GM23248 (cell line): ENCODE measurements around the gene DIP2C. TPM values are rescaled to one million over a fixed set of nuclear protein-coding genes. Genes with fewer than 3 reads are reported as not detected.

Source experiments
- DNase-seq: peaks from one replicate; pipeline ENCODE4 v3.0.0-alpha.2; 2015
- H2AFZ ChIP-seq: fragments of 200-600 bp; sonication (generic); 2 replicates; pipeline ENCODE4 v1.6.1; 2016; ENCODE audit warnings: antibody characterized with exemption
- H3F3A ChIP-seq: fragments of 200-600 bp; sonication (generic); 2 replicates; pipeline ENCODE4 v1.6.1; 2016; ENCODE audit warnings: mild to moderate bottlenecking, antibody characterized with exemption, mixed run types; ENCODE audit not compliant: insufficient read depth
- H3K27ac ChIP-seq: fragments of 200-600 bp; sonication (generic); 2 replicates; pipeline ENCODE4 v1.5.1; 2016; ENCODE audit warnings: mild to moderate bottlenecking
- H3K27me3 ChIP-seq: fragments of 200-600 bp; sonication (generic); replicated peaks from 2 replicates; pipeline ENCODE4 v1.6.1; 2016; ENCODE audit warnings: mild to moderate bottlenecking; ENCODE audit not compliant: insufficient read depth
- H3K36me3 ChIP-seq: fragments of 200-600 bp; sonication (generic); 2 replicates; pipeline ENCODE4 v1.6.1; 2016; ENCODE audit warnings: low read depth, mild to moderate bottlenecking
- H3K4me1 ChIP-seq: fragments of 200-600 bp; sonication (generic); 2 replicates; pipeline ENCODE4 v1.6.1; 2016; ENCODE audit warnings: mild to moderate bottlenecking; ENCODE audit not compliant: insufficient read depth
- H3K4me2 ChIP-seq: fragments of 200-600 bp; sonication (generic); one replicate; pipeline ENCODE4 v1.6.1; 2016; ENCODE audit warnings: mild to moderate bottlenecking; ENCODE audit not compliant: unreplicated experiment
- H3K4me3 ChIP-seq: fragments of 200-600 bp; sonication (generic); 2 replicates; pipeline ENCODE4 v1.5.1; 2016; ENCODE audit warnings: mild to moderate bottlenecking
- H3K79me2 ChIP-seq: fragments of 200-600 bp; sonication (generic); 2 replicates; pipeline ENCODE4 v1.6.1; 2016; ENCODE audit warnings: mild to moderate bottlenecking; ENCODE audit not compliant: insufficient read depth
- H3K9ac ChIP-seq: fragments of 200-600 bp; sonication (generic); 2 replicates; pipeline ENCODE4 v1.6.1; 2016; ENCODE audit warnings: mild to moderate bottlenecking
- H3K9me2 ChIP-seq: fragments of 200-600 bp; sonication (generic); 2 replicates; pipeline ENCODE4 v1.6.1; 2016; ENCODE audit warnings: mixed run types, mild to moderate bottlenecking, moderate library complexity; ENCODE audit not compliant: insufficient read depth
- H3K9me3 ChIP-seq: fragments of 200-600 bp; sonication (generic); one replicate; pipeline ENCODE4 v1.6.1; 2017; ENCODE audit warnings: low read depth
- H4K20me1 ChIP-seq: fragments of 200-600 bp; sonication (generic); 2 replicates; pipeline ENCODE4 v1.6.0; 2016; ENCODE audit not compliant: insufficient read depth
- EZH2 ChIP-seq: fragments of 200-600 bp; sonication (generic); IDR thresholded peaks from 2 replicates; pipeline ENCODE4 v1.6.1; 2018; ENCODE audit warnings: antibody characterized with exemption, mild to moderate bottlenecking; ENCODE audit not compliant: insufficient read depth, poor library complexity, severe bottlenecking
- EZH2phosphoT487 ChIP-seq: fragments of 200-600 bp; sonication (generic); IDR thresholded peaks from 2 replicates; pipeline ENCODE4 v1.6.1; 2018; ENCODE audit warnings: antibody characterized with exemption, moderate library complexity, mild to moderate bottlenecking, low read depth; ENCODE audit not compliant: insufficient read depth
- WGBS, 2 experiments: methylation state at CpG; one replicate each; pipeline ENCODE4 v1.1.6; 2015 to 2017; ENCODE audit warnings: low lambda C conversion rate in 2 of 2, low coverage in 1 of 2; ENCODE audit errors: missing lambda C conversion rate in 2 of 2; 5-methylcytosine and 5-hydroxymethylcytosine counted together
- in situ Hi-C: fragments of 300-500 bp; cut with MboI; formaldehyde crosslinking; loops from 2 replicates; pipeline ENCODE4 v1.15.0; 2020
- polyA plus RNA-seq: library from polyadenylated mRNA; unstranded; fragments of >200 nt; fragmentation: Nextera tagmentation; extraction: Ambion mirVana; gene quantifications from 2 replicates; pipeline ENCODE4 v1.2.1, GENCODE V29; 2016
- total RNA-seq: library from RNA; depleted of rRNA; stranded (reverse); fragments of >200 nt; shearing (Covaris generic); gene quantifications from 2 replicates; pipeline ENCODE4 v1.2.3, GENCODE V29; 2014

DIP2C gene
- total and polyA plus RNA-seq, 2 experiments from 2014 or later = 12.0 to 13.1 TPM

GRCh38 chr10:690372-691161, 1.1 kb upstream of the DIP2C start:
- Histone ChIP-seq H4K20me1 (peaks cover 3% of the 10 kb centered on the region; the same call in 1 of the 2 replicates), H3K9ac (peak overlapping the region; percentile 86), H3K27me3 (no peaks in the 10 kb centered on the region), H3K4me2 (peak overlapping the region; percentile 70), H3K79me2 (peaks cover 35% of the 10 kb centered on the region), H3K27ac (peak overlapping the region; percentile 84), H3K9me3 (no peaks in the 10 kb centered on the region), H3F3A (peaks cover 8% of the 10 kb centered on the region; the same call in 1 of the 2 replicates), H3K4me3 (peak overlapping the region; percentile 71), H3K9me2 (no peaks in the 10 kb centered on the region), H3K36me3 (no peaks in the 10 kb centered on the region), H3K4me1 (peaks cover 24% of the 10 kb centered on the region), H2AFZ (peak overlapping the region; percentile 86)
- WGBS, 2 experiments = 34 to 58% methylated on average over 19 to 30 of the region's 32 CpGs
- in situ Hi-C loops = no loop called here
- TF ChIP-seq EZH2phosphoT487 (no peak), EZH2 (no peak)
- DNase-seq = peak; percentile 72

GRCh38 chr10:689121-689451, 382 bp downstream of the DIP2C start:
- 0 out of 2 replicates have a peak overlapping the region, but pooled peaks have one; percentile 41 for H2AFZ ChIP-seq
- in situ Hi-C loops = no loop called here
- no peaks in the 10 kb centered on the region for H3K36me3 ChIP-seq

DNA sequence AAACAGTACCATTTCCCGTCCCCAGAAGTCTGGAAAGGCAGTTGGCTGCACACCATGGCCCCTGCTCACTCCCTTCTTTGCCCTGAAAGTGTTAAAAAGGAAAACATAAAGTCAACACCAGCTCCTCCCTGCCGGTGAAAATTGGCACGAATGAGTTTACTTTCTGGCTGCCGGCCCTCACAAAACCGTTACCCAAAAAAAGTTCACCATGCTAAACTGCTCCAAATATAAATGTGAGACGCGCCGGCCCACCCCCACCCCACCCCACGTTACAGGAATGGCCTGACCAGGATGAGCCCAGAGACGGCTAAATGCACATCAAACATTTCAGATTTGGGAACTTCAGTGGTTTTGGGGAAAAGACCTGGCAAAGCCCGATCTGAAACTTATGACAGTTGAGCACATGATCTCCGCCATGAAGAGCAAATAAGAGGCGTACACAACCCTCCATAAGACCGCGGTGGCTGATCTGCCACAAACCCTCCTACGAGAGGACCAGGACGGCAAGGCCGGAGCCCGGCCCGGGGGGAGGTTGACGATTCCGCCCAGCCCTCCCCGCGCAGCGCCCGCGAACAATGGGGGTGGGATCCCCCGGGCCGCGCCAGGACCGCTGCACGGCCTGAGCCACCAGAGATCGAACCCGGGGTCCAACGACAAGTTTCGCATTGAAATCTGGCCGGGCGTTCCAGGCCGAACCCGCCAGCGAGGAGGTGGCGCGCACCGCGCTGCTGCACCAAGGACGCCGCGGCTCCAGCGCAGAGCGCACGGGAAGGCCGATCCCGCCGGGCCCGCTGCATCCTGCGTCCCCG, 952 bp downstream of the DIP2C start:
- no peak for TF ChIP-seq EZH2
- no peak for TF ChIP-seq EZH2phosphoT487
- Histone ChIP-seq H3K9me2 (no peaks in the 10 kb centered on the region), H2AFZ (0 out of 2 replicates have a peak overlapping the region, but pooled peaks have one; percentile 41), H3K4me3 (peak overlapping the region; percentile 85), H4K20me1 (peaks cover 3% of the 10 kb centered on the region; the same call in 1 of the 2 replicates), H3K27me3 (no peaks in the 10 kb centered on the region), H3K79me2 (peaks cover 50% of the 10 kb centered on the region), H3F3A (peaks cover 18% of the 10 kb centered on the region), H3K9ac (peak overlapping the region; percentile 87), H3K36me3 (no peaks in the 10 kb centered on the region), H3K4me2 (peak overlapping the region; percentile 63), H3K27ac (peak overlapping the region; percentile 65), H3K4me1 (peaks cover 26% of the 10 kb centered on the region), H3K9me3 (no peaks in the 10 kb centered on the region)
- peak; percentile 78 for DNase-seq
- 1% methylated on average over 44 to 46 of the region's 57 CpGs for WGBS, 2 experiments
- in situ Hi-C loops = no loop called here

More at GRCh38 chr10:689121-689451, 382 bp downstream of the DIP2C start:
- Histone ChIP-seq H3K9ac (peak overlapping the region; percentile 87), H3K4me2 (peak overlapping the region; percentile 63), H3K4me1 (peaks cover 30% of the 10 kb centered on the region), H3K9me2 (no peaks in the 10 kb centered on the region), H3K9me3 (no peaks in the 10 kb centered on the region), H3K27me3 (no peaks in the 10 kb centered on the region), H3K4me3 (peak overlapping the region; percentile 85), H4K20me1 (peaks cover 3% of the 10 kb centered on the region; the same call in 1 of the 2 replicates), H3K27ac (peak overlapping the region; percentile 65), H3K79me2 (peaks cover 49% of the 10 kb centered on the region), H3F3A (peaks cover 13% of the 10 kb centered on the region)
- no peak for DNase-seq
- no peak for TF ChIP-seq EZH2phosphoT487
- no peak for TF ChIP-seq EZH2
- WGBS, 2 experiments = 3% methylated on average over 16 of the region's 42 CpGs; no CpG with 5 or more reads in 1 of the 2 experiments

- Histone ChIP-seq H3K27ac (peak overlapping the region; percentile 65), H3K9me3 (no peaks in the 10 kb centered on the region), H3K27me3 (no peaks in the 10 kb centered on the region), H3F3A (peaks cover 24% of the 10 kb centered on the region), H3K4me3 (peak overlapping the region; percentile 85), H3K4me2 (peak overlapping the region; percentile 63), H3K9me2 (no peaks in the 10 kb centered on the region), H4K20me1 (peaks cover 3% of the 10 kb centered on the region; the same call in 1 of the 2 replicates), H3K4me1 (peaks cover 25% of the 10 kb centered on the region), H2AFZ (no peak overlapping the region), H3K36me3 (no peaks in the 10 kb centered on the region), H3K9ac (peak overlapping the region; percentile 87), H3K79me2 (peaks cover 52% of the 10 kb centered on the region)
- DNase-seq = no peak
- WGBS, 2 experiments = 55 to 61% methylated on average over 21 of the region's 21 CpGs
- in situ Hi-C loops = no loop called here
- TF ChIP-seq EZH2 (no peak), EZH2phosphoT487 (no peak)
Observed at GRCh38 chr10:687583-688311, 1.7 kb downstream of the DIP2C start.
